Measurements from ENCODE around the gene GAPT. TPM values are rescaled to one million over a fixed set of nuclear protein-coding genes. Genes with fewer than 3 reads are reported as not detected.

Gene GAPT
- total RNA-seq, 4 donors from 2014 or later = 0.39 to 1.6 TPM; not detected in 2

DNA sequence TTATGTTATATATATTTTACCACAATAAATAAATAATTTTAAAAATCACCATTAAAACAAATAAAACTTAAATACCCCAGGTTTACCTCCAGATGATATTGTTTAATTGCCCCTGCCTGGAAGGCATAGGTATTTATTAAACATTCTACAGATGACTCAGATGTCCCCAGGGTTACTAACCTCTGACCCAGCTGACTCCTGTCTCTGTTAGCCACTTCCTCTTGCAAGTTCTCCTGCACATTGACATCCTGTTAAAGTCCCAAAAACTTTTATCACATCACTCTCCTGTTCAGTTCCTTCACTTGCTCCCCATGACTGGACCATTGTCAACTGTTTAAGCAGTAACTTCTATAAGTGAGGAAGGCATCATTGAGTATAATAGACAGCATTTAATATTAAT lies 54.7 kb downstream of the GAPT start:
- intact Hi-C loops (cut with DNase I; ENCODE audit: low total_unique reads) = no loop called here
- DNase-seq (ENCODE audit: low spot score in 2 of 2) = no peak
- H3K4me3 ChIP-seq (ENCODE audit: low read depth, poor library complexity, severe bottlenecking) = no peak overlapping the region
- TF ChIP-seq POLR2A (IDR thresholded peaks at IDR 0.05) = no peak
- no peak for TF ChIP-seq CTCF (IDR thresholded peaks at IDR 0.05)

Small RNAs within 50 kb of the gene (microRNA-seq; reads per million reads assigned to microRNA genes)
- 0 reads per million in 2 donors for gene MIR548AE2 (ENCODE audit: borderline number of aligned reads in 1 of 2, borderline replicate concordance in 2 of 2)

Other genes starting within 250 kb of the GAPT start
- gene PLK2, start 31.3 kb upstream of the GAPT start, total RNA-seq = 100 to 1,000 TPM; 109 to 229 (median 153) TPM
- gene RAB3C, start 91.6 kb downstream of the GAPT start, total RNA-seq = 1 to 10 TPM in 1 of 4 donors, under 1 TPM in 3; 0.04 to 1.2 (median 0.14) TPM